Type B pancreatic cell (in vitro differentiated cells): Measurements from ENCODE around the gene STUB1. TPM values are rescaled to one million over a fixed set of nuclear protein-coding genes. Genes with fewer than 3 reads are reported as not detected.
"Not testable (repeated sequence)": the region's sequence is repeated elsewhere in the genome, so short reads cannot be mapped to it uniquely, and the experiment has no call there.

Experiments
- DNase-seq: peaks from one replicate; pipeline ENCODE4 v3.0.0; 2021; ENCODE audit warnings: mixed read lengths; ENCODE audit not compliant: unreplicated experiment; ENCODE audit errors: extremely low spot score
- H3K27ac Mint-ChIP-seq: 2 replicates; pipeline ENCODE4 v1.8.0; 2021; ENCODE audit warnings: mild to moderate bottlenecking, mixed read lengths
- H3K27me3 Mint-ChIP-seq: 2 replicates; pipeline ENCODE4 v1.8.0; 2021; ENCODE audit warnings: mixed read lengths
- H3K36me3 Mint-ChIP-seq: 2 replicates; pipeline ENCODE4 v1.8.0; 2021; ENCODE audit warnings: mixed read lengths
- H3K4me1 Mint-ChIP-seq: one replicate; pipeline ENCODE4 v1.8.0; 2021; ENCODE audit warnings: mixed read lengths; ENCODE audit not compliant: unreplicated experiment
- H3K4me3 Mint-ChIP-seq: 2 replicates; pipeline ENCODE4 v1.8.0; 2021; ENCODE audit warnings: mild to moderate bottlenecking, mixed read lengths
- H3K9me3 Mint-ChIP-seq: 2 replicates; pipeline ENCODE4 v1.8.0; 2021; ENCODE audit warnings: mixed read lengths
- total RNA-seq: library from RNA; stranded (reverse); gene quantifications from 2 replicates; pipeline ENCODE4 v1.2.1, GENCODE V29; 2021; ENCODE audit warnings: low replicate concordance
- TF ChIP-seq, protein P1 (sequence below): fragments of 200-600 bp; sonication (generic); conservative IDR thresholded peaks from 2 replicates; pipeline ENCODE4 v1.5.0; 2021; ENCODE audit warnings: antibody characterized with exemption, mild to moderate bottlenecking

The STUB1 gene
- total RNA-seq, 1 donor from 2014 or later, result 80.3 TPM

GRCh38 chr16:686459-687260, 6.5 kb downstream of the STUB1 start:
- Mint-ChIP-seq H3K27me3 (no peaks in the 10 kb centered on the region), H3K4me1 (peaks cover 7% of the 10 kb centered on the region), H3K27ac (no peak overlapping the region), H3K36me3 (peaks cover 4% of the 10 kb centered on the region), H3K4me3 (no peak overlapping the region), H3K9me3 (no peaks in the 10 kb centered on the region)
- TF ChIP-seq, protein P1, sequence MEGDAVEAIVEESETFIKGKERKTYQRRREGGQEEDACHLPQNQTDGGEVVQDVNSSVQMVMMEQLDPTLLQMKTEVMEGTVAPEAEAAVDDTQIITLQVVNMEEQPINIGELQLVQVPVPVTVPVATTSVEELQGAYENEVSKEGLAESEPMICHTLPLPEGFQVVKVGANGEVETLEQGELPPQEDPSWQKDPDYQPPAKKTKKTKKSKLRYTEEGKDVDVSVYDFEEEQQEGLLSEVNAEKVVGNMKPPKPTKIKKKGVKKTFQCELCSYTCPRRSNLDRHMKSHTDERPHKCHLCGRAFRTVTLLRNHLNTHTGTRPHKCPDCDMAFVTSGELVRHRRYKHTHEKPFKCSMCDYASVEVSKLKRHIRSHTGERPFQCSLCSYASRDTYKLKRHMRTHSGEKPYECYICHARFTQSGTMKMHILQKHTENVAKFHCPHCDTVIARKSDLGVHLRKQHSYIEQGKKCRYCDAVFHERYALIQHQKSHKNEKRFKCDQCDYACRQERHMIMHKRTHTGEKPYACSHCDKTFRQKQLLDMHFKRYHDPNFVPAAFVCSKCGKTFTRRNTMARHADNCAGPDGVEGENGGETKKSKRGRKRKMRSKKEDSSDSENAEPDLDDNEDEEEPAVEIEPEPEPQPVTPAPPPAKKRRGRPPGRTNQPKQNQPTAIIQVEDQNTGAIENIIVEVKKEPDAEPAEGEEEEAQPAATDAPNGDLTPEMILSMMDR, result no peak
- DNase-seq, result no peak

GRCh38 chr16:687499-687898, 7.3 kb downstream of the STUB1 start:
- peaks cover 2% of the 10 kb centered on the region for H3K36me3 Mint-ChIP-seq
- H3K4me3 Mint-ChIP-seq, result no peak overlapping the region
- no peak for DNase-seq
- TF ChIP-seq, protein P1, result no peak
- no peaks in the 10 kb centered on the region for H3K9me3 Mint-ChIP-seq
- peaks cover 6% of the 10 kb centered on the region for H3K4me1 Mint-ChIP-seq
- peaks cover 7% of the 10 kb centered on the region for H3K27me3 Mint-ChIP-seq
- no peak overlapping the region for H3K27ac Mint-ChIP-seq

DNA sequence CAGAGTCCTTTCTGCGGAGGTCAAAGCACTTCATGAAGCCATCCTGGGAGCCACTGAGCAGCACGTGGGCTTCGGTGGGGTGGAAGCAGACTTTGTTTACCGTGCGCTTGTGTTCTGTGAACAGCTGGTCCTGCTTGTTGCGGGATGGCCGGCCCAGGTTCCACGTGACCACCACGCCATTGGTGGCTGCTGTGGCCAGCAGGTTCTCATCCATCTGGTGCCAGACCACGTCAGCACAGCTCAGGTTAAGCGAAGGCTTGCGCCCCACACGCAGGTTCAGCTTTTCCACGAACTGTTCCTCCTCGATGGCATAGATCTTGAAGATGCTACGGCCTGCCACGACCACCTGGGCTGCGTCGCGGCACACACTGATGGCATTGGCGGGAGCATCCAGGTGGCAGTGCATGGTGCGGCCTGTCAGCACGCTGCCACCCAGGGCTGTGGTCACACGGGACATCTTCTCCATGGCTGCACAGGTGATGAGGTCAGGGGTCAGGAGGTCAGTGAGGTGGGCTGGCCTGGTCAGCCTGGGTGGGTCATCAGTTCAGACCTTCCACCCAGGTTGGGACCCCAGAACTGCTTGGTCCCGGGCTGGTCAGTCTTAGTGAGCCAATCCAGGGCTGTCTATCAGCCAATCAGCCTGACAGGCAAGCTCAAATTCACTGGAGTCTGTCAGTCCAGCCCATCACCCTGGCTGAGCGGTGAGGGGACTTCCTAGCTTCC, 9.1 kb downstream of the STUB1 start:
- Mint-ChIP-seq H3K27ac (no peak overlapping the region), H3K36me3 (no peaks in the 10 kb centered on the region), H3K4me1 (peaks cover 4% of the 10 kb centered on the region), H3K4me3 (peak overlapping the region; percentile 91), H3K27me3 (peaks cover 21% of the 10 kb centered on the region), H3K9me3 (no peaks in the 10 kb centered on the region)
- DNase-seq, result no peak
- TF ChIP-seq, protein P1, result no peak

GRCh38 chr16:691242-691641, 11.0 kb downstream of the STUB1 start:
- Mint-ChIP-seq H3K27me3 (peaks cover 33% of the 10 kb centered on the region), H3K27ac (peak overlapping the region; percentile 91), H3K4me3 (peak overlapping the region; percentile 91)
- H3K4me1 Mint-ChIP-seq, H3K36me3 Mint-ChIP-seq, DNase-seq, H3K9me3 Mint-ChIP-seq: not testable (repeated sequence)

DNA sequence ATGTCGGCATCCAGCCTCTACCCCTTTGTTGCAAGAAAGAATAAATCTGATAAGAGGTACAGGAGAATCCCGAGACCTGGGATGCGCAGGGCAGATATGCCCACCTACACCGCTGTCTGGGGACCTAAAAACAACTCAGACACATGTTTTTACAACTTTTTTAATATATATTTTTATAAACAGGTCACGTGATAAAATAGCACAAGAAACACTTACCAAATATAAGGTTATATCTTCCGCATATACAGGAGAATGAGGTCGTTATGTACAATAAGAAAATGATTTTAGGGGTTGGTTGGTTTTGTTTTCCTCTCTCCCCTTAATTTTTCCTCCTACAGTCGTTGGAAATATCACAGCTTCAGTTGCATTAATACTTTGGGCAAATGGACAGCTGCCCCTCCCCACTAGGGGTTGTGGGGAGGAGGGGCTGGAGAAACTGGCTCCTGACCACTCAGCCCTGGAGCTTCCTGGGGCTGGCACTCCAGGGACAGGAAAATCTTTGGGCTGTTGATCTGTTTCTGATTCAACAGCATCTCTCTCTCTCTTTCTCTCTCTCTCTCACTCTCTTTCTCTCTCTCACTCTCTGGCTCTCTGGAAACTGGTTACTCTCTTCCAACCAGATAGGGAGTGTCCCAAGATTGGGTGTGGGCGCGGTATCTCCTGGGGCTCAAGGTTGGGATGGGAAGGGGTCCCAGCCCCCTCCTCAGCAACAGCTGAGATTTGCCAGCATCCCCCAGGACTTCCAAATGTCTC, 12.3 kb downstream of the STUB1 start:
- TF ChIP-seq, protein P1, result no peak
- no peaks in the 10 kb centered on the region for H3K36me3 Mint-ChIP-seq

More for the DNA sequence above, 12.3 kb downstream of the STUB1 start:
- Mint-ChIP-seq H3K4me3 (peak overlapping the region; percentile 69), H3K27me3 (peaks cover 45% of the 10 kb centered on the region), H3K27ac (no peak overlapping the region), H3K4me1 (peaks cover 4% of the 10 kb centered on the region), H3K9me3 (no peaks in the 10 kb centered on the region)
- no peak for DNase-seq
